Measurements from ENCODE around the gene SLC5A10.

Gene SLC5A10

DNA sequence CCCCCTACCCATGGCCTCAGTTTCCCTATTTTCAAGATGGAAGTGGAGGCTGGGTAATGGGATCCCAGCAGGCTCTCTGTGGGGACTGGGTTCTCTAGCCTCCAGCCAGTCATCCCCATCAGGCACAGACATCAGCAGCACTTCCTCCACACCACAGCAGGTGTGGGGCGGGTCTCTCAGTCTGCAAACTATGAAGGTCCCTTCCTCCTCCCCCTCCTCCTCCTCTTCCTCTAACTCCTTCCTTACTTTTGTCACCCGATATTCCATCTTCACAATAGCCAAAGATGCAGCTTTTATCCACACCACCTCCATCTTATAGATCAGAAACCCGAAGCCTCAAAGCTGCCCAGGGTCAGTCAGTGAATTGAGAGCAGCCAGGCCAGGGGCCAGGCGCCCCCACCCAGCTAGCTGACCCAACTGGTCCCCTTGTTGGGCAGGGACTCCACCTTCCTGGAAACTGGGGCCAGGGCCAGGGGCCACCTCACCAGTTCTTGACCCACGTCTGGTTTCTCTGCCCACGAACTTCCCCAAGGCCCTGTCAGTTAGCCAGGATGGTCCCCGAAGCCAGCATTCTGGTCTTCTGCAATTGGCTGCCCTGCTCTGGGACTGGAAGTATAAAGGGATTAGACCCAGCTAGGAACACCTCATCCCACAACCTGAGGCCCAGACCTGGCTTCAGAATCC lies 50.1 kb downstream of the SLC5A10 start:
- no peaks in the 10 kb centered on the region for H3K9me3 ChIP-seq (ENCODE audit: control extremely low read depth in 1 of 5, control insufficient read depth in 4 of 5, insufficient read depth in 2 of 5, low read depth in 1 of 5, low read length in 4 of 5)
- H3K4me1 ChIP-seq (ENCODE audit: control extremely low read depth in 1 of 4, control insufficient read depth in 4 of 4, insufficient read depth in 4 of 4, low read length in 3 of 4), result peaks cover 0 to 42% (median 37%) of the 10 kb centered on the region in 4 experiments
- peak in 1 of 3 donors; percentile 36 for DNase-seq
- ChIA-PET POLR2A (interaction anchor here (0.6 to 3.2 kb wide), 2 partner anchors 10 to 144 kb away, joined by 3 to 11 read pairs; partner anchors contain the start of gene PRPSAP2), CTCF (interaction anchor here (2.1 to 7.0 kb wide), 4 partner anchors 8 to 40 kb away, joined by 6 to 29 read pairs (median 7); no protein-coding TSS in a partner anchor)
- WGBS (ENCODE audit: insufficient coverage), result 53% methylated on average over 4 of the region's 7 CpGs
- H3K27me3 ChIP-seq (replicated peaks in 2 of 5; ENCODE audit: control insufficient read depth in 4 of 5, insufficient read depth in 5 of 5, low read length in 4 of 5), result no peaks in the 10 kb centered on the region
- H3K27ac ChIP-seq (ENCODE audit: insufficient read depth in 1 of 2, low read depth in 1 of 2, low read length in 2 of 2, poor library complexity in 1 of 2, severe bottlenecking in 2 of 2), result no peak overlapping the region
- peaks cover 0 to 9% (median under 1%) of the 10 kb centered on the region in 4 experiments for H3K36me3 ChIP-seq (ENCODE audit: control insufficient read depth in 4 of 4, insufficient read depth in 4 of 4, low read length in 3 of 4)
- peak overlapping the region in 1 of 7 experiments; percentile 11 for H3K4me3 ChIP-seq (ENCODE audit: control insufficient read depth in 1 of 7, extremely low read depth in 1 of 7, insufficient read depth in 4 of 7, low read depth in 2 of 7, low read length in 6 of 7)

DNA sequence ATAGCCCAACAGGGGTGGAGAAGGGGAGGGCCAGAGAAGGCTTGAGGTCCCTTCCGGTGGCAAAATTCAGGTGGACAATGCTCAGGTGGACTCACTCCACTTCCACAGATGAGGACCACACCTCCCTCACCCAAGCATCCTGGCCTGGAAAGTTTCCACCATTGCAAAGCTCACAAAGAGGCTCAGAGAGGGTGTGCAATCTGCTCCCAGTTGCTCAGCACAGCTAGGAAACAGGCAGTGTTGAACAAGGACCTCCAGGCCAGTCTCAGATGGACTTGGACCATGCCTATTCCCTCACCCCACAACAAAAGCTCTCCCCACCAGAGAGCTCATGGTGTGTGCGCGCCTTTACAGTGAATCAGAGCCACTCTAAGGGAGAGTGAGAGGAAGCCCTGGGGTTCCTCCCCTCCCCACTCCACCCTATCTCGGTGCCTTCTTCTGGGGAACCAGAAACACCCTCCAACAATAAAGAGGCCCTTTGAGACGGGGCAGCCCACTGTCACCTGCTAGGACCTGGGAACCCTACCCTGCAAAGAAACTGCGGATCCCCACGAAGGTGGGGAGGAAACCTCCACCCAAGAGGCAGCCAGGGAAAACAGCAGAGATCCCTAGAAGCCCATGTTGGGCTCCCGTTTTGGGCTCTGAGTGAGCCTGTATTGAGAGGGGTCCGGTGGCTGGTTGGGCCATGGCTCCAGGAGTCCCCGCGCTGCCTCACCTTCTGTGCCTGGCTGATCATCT lies 51.0 kb downstream of the SLC5A10 start:
- peak overlapping the region in 3 of 7 experiments; percentile 4 to 83 (median 75) for H3K4me3 ChIP-seq (ENCODE audit: control insufficient read depth in 1 of 7, extremely low read depth in 1 of 7, insufficient read depth in 4 of 7, low read depth in 2 of 7, low read length in 6 of 7)
- peaks cover 0 to 42% (median 37%) of the 10 kb centered on the region in 4 experiments for H3K4me1 ChIP-seq (ENCODE audit: control extremely low read depth in 1 of 4, control insufficient read depth in 4 of 4, insufficient read depth in 4 of 4, low read length in 3 of 4)
- CTCF ChIA-PET, result interaction anchor here (2.1 to 7.0 kb wide), 3 partner anchors 9 to 41 kb away, joined by 6 to 29 read pairs (median 7); no protein-coding TSS in a partner anchor
- H3K27ac ChIP-seq (ENCODE audit: insufficient read depth in 1 of 2, low read depth in 1 of 2, low read length in 2 of 2, poor library complexity in 1 of 2, severe bottlenecking in 2 of 2), result no peak overlapping the region
- no peaks in the 10 kb centered on the region for H3K9me3 ChIP-seq (ENCODE audit: control extremely low read depth in 1 of 5, control insufficient read depth in 4 of 5, insufficient read depth in 2 of 5, low read depth in 1 of 5, low read length in 4 of 5)
- DNase-seq, result peak in 1 of 3 donors; percentile 26
- POLR2A ChIA-PET, result interaction anchor here (0.7 to 3.2 kb wide), 2 partner anchors 11 to 35 kb away, joined by 3 to 11 read pairs; no protein-coding TSS in a partner anchor
- H3K27me3 ChIP-seq (replicated peaks in 2 of 5; ENCODE audit: control insufficient read depth in 4 of 5, insufficient read depth in 5 of 5, low read length in 4 of 5), result no peaks in the 10 kb centered on the region
- WGBS (ENCODE audit: insufficient coverage), result 94% methylated on average over 7 of the region's 11 CpGs
- H3K36me3 ChIP-seq (ENCODE audit: control insufficient read depth in 4 of 4, insufficient read depth in 4 of 4, low read length in 3 of 4), result peaks cover 0 to 5% (median under 1%) of the 10 kb centered on the region in 4 experiments

- H3K4me1 ChIP-seq (ENCODE audit: control extremely low read depth in 1 of 4, control insufficient read depth in 4 of 4, insufficient read depth in 4 of 4, low read length in 3 of 4), result peaks cover 0 to 42% (median 37%) of the 10 kb centered on the region in 4 experiments
- H3K9me3 ChIP-seq (ENCODE audit: control extremely low read depth in 1 of 5, control insufficient read depth in 4 of 5, insufficient read depth in 2 of 5, low read depth in 1 of 5, low read length in 4 of 5), result no peaks in the 10 kb centered on the region
- peak overlapping the region; percentile 16 to 83 (median 66) for H3K4me3 ChIP-seq (ENCODE audit: control insufficient read depth in 1 of 7, extremely low read depth in 1 of 7, insufficient read depth in 4 of 7, low read depth in 2 of 7, low read length in 6 of 7)
- ChIA-PET CTCF (interaction anchor here (1.4 to 2.1 kb wide), 2 partner anchors 10 to 45 kb away, joined by 4 to 6 read pairs; no protein-coding TSS in a partner anchor), POLR2A (interaction anchor here (0.7 to 3.2 kb wide), 5 partner anchors 10 to 36 kb away, joined by 3 to 11 read pairs (median 3); no protein-coding TSS in a partner anchor)
- peak in 2 of 3 donors; percentile 11 to 40 for DNase-seq
- H3K27ac ChIP-seq (ENCODE audit: insufficient read depth in 1 of 2, low read depth in 1 of 2, low read length in 2 of 2, poor library complexity in 1 of 2, severe bottlenecking in 2 of 2), result no peak overlapping the region
- H3K27me3 ChIP-seq (replicated peaks in 2 of 5; ENCODE audit: control insufficient read depth in 4 of 5, insufficient read depth in 5 of 5, low read length in 4 of 5), result no peaks in the 10 kb centered on the region
- H3K36me3 ChIP-seq (ENCODE audit: control insufficient read depth in 4 of 4, insufficient read depth in 4 of 4, low read length in 3 of 4), result peaks cover 0 to 5% (median under 1%) of the 10 kb centered on the region in 4 experiments
- 40% methylated on average over 43 of the region's 73 CpGs for WGBS (ENCODE audit: insufficient coverage)
These were observed 51.8 kb downstream of the SLC5A10 start for GRCh38 chr17:19003543-19004420.

DNA sequence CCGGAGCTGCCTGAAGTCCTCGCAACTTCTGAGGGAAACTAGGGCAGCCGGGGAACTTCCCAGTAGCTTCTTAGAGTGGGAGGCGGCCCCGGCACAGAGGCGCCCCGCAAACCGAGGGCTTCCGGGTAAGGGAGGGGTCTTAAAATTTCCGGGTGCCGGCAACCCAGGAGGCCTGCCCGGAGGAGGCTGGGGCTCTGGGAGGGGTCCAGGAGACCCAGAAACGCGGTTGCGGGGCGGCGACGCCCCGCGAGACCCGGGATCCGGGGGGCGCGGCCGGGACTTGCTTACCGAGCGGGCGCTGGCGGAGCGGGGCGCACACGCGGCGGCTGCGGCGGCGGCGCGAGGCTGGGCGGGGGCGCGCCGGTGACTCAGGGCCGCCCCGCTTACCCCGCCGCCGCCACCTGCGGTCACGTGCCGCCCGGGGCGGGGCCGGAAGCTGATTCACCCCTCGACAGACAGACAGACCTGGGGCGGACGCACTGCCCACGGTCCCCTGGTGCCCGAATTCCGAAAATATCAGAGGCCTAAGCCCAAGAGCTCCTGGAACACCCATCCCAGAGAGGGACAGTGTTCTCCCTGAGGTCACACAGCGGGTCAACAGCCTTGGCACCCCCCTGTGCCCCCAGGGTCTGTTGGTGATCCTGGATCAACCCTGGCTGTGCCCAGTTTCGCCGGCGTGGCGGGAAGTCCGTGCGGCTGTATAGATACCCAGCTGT lies 52.6 kb downstream of the SLC5A10 start, which contains the start of gene FAM83G:
Gene FAM83G, minus strand, starts transcription at position 344 of the 716 bp plus-strand sequence. CDS start 723 bp downstream, outside the sequence.
- POLR2A ChIA-PET, result interaction anchor here (0.9 to 3.2 kb wide), 5 partner anchors 10 to 40 kb away, joined by 3 to 11 read pairs (median 3); no protein-coding TSS in a partner anchor
- Histone ChIP-seq H3K27ac (ENCODE audit: insufficient read depth in 1 of 2, low read depth in 1 of 2, low read length in 2 of 2, poor library complexity in 1 of 2, severe bottlenecking in 2 of 2) (peak within 1 kb of the TSS in 1 of 2 experiments; percentile 16), H3K9me3 (ENCODE audit: control extremely low read depth in 1 of 5, control insufficient read depth in 4 of 5, insufficient read depth in 2 of 5, low read depth in 1 of 5, low read length in 4 of 5) (no peaks in the 10 kb centered on the region), H3K4me1 (ENCODE audit: control extremely low read depth in 1 of 4, control insufficient read depth in 4 of 4, insufficient read depth in 4 of 4, low read length in 3 of 4) (peaks cover 0 to 42% (median 37%) of the 10 kb centered on the region in 4 experiments), H3K27me3 (replicated peaks in 2 of 5; ENCODE audit: control insufficient read depth in 4 of 5, insufficient read depth in 5 of 5, low read length in 4 of 5) (no peaks in the 10 kb centered on the region), H3K4me3 (ENCODE audit: control insufficient read depth in 1 of 7, extremely low read depth in 1 of 7, insufficient read depth in 4 of 7, low read depth in 2 of 7, low read length in 6 of 7) (peak within 1 kb of the TSS; percentile 16 to 83 (median 66)), H3K36me3 (ENCODE audit: control insufficient read depth in 4 of 4, insufficient read depth in 4 of 4, low read length in 3 of 4) (peaks cover 0 to 3% (median under 1%) of the 10 kb centered on the region in 4 experiments)
- peak; percentile 81 to 89 (median 84) for DNase-seq
- CTCF ChIA-PET, result interaction anchor here (0.8 to 1.4 kb wide), 5 partner anchors 8 to 46 kb away, joined by 3 to 4 read pairs (median 3); no protein-coding TSS in a partner anchor
- 12% methylated on average over 46 of the region's 67 CpGs for WGBS (ENCODE audit: insufficient coverage)

- Histone ChIP-seq H3K27ac (ENCODE audit: insufficient read depth in 1 of 2, low read depth in 1 of 2, low read length in 2 of 2, poor library complexity in 1 of 2, severe bottlenecking in 2 of 2) (peak overlapping the region in 1 of 2 experiments; percentile 16), H3K36me3 (ENCODE audit: control insufficient read depth in 4 of 4, insufficient read depth in 4 of 4, low read length in 3 of 4) (peaks cover 0 to 3% (median under 1%) of the 10 kb centered on the region in 4 experiments), H3K27me3 (replicated peaks in 2 of 5; ENCODE audit: control insufficient read depth in 4 of 5, insufficient read depth in 5 of 5, low read length in 4 of 5) (no peaks in the 10 kb centered on the region), H3K4me1 (ENCODE audit: control extremely low read depth in 1 of 4, control insufficient read depth in 4 of 4, insufficient read depth in 4 of 4, low read length in 3 of 4) (peaks cover 0 to 42% (median 37%) of the 10 kb centered on the region in 4 experiments), H3K9me3 (ENCODE audit: control extremely low read depth in 1 of 5, control insufficient read depth in 4 of 5, insufficient read depth in 2 of 5, low read depth in 1 of 5, low read length in 4 of 5) (no peaks in the 10 kb centered on the region), H3K4me3 (ENCODE audit: control insufficient read depth in 1 of 7, extremely low read depth in 1 of 7, insufficient read depth in 4 of 7, low read depth in 2 of 7, low read length in 6 of 7) (peak overlapping the region in 4 of 7 experiments; percentile 40 to 83 (median 54))
- POLR2A ChIA-PET, result interaction anchor here (0.9 to 3.2 kb wide), 5 partner anchors 11 to 41 kb away, joined by 3 to 11 read pairs (median 3); no protein-coding TSS in a partner anchor
- no peak for DNase-seq
- CTCF ChIA-PET, result interaction anchor here (0.8 to 1.0 kb wide), 4 partner anchors 9 to 44 kb away, joined by 3 to 4 read pairs (median 3); no protein-coding TSS in a partner anchor
- WGBS (ENCODE audit: insufficient coverage), result 92% methylated on average over 11 of the region's 13 CpGs
These were observed 53.3 kb downstream of the SLC5A10 start for GRCh38 chr17:19005137-19005773.

All from common myeloid progenitor, CD34-positive (primary cell).